BJ (cell line): ENCODE data around the gene PLSCR4. TPM values are rescaled to one million over a fixed set of nuclear protein-coding genes. Genes with fewer than 3 reads are reported as not detected.

Experiments used
- CTCF ChIA-PET: fragments of 350-600 bp; formaldehyde crosslinking; extraction: SDS; loops from one replicate; lab custom pipeline; 2021; ENCODE audit warnings: antibody characterized with exemption, inconsistent platforms; lab: Yijun Ruan, JAX
- POLR2A ChIA-PET: fragments of 300-600 bp; sonication (Branson Sonifier 250); formaldehyde crosslinking; extraction: SDS; loops from one replicate; lab custom pipeline; 2021; ENCODE audit warnings: antibody characterized with exemption; lab: Charles Lee
- DNase-seq: peaks from one replicate; pipeline ENCODE4 v3.0.0-alpha.2; 2011; ENCODE audit warnings: low read depth
- H3K27me3 ChIP-seq: 2 replicates; pipeline ENCODE4 v1.6.0; 2011; ENCODE audit warnings: low read length; ENCODE audit not compliant: control insufficient read depth, insufficient read depth
- H3K36me3 ChIP-seq: 2 replicates; pipeline ENCODE4 v1.5.1; 2011; ENCODE audit warnings: low read length; ENCODE audit not compliant: control insufficient read depth, insufficient read depth
- H3K4me3 ChIP-seq: 2 replicates; pipeline ENCODE4 v1.5.1; 2011; ENCODE audit warnings: low read depth, mild to moderate bottlenecking, control low read depth, low read length
- polyA plus RNA-seq: library from polyadenylated mRNA; depleted of rRNA; stranded (reverse); fragments of >200 nt; gene quantifications from 2 replicates; pipeline ENCODE4 v1.2.3, GENCODE V29; 2011
- TF ChIP-seq, protein P1 (sequence below): IDR thresholded peaks from 2 replicates; pipeline ENCODE4 v1.5.1; 2011; ENCODE audit warnings: low read depth, mild to moderate bottlenecking, control low read depth, inconsistent platforms, low read length, moderate library complexity; ENCODE audit not compliant: insufficient read depth

The PLSCR4 gene
- polyA plus RNA-seq, 1 experiment: 28.4 TPM

DNA sequence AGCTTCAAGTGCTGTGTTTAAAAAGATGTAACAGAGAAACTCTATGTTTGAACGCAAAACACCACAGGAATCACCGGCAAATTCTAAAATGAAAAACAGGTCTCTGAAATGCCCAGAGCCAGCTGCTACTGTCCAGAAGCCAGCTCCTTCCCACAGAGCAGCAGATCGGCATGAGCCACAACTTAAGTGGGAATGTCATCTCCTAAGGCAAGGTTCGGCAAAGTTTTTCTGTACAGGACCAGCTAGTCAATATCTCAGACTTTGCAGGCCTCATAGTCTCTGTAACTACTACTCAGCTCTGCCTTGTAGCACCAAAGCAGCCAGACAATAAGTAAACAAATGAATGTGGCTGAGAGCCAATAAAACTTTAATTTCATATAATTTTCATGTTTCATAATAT is 94.8 kb downstream of the PLSCR4 start:
- Histone ChIP-seq H3K4me3 (no peak overlapping the region), H3K27me3 (no peaks in the 10 kb centered on the region), H3K36me3 (peaks cover 2% of the 10 kb centered on the region; the same call in 1 of the 2 replicates)
- POLR2A ChIA-PET: no interaction called here
- CTCF ChIA-PET: interaction anchor here (0.9 to 2.1 kb wide), 6 partner anchors 10 to 91 kb away, joined by 3 to 10 read pairs (median 6); no protein-coding TSS in a partner anchor
- no peak for DNase-seq
- TF ChIP-seq, protein P1, sequence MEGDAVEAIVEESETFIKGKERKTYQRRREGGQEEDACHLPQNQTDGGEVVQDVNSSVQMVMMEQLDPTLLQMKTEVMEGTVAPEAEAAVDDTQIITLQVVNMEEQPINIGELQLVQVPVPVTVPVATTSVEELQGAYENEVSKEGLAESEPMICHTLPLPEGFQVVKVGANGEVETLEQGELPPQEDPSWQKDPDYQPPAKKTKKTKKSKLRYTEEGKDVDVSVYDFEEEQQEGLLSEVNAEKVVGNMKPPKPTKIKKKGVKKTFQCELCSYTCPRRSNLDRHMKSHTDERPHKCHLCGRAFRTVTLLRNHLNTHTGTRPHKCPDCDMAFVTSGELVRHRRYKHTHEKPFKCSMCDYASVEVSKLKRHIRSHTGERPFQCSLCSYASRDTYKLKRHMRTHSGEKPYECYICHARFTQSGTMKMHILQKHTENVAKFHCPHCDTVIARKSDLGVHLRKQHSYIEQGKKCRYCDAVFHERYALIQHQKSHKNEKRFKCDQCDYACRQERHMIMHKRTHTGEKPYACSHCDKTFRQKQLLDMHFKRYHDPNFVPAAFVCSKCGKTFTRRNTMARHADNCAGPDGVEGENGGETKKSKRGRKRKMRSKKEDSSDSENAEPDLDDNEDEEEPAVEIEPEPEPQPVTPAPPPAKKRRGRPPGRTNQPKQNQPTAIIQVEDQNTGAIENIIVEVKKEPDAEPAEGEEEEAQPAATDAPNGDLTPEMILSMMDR: no peak

DNA sequence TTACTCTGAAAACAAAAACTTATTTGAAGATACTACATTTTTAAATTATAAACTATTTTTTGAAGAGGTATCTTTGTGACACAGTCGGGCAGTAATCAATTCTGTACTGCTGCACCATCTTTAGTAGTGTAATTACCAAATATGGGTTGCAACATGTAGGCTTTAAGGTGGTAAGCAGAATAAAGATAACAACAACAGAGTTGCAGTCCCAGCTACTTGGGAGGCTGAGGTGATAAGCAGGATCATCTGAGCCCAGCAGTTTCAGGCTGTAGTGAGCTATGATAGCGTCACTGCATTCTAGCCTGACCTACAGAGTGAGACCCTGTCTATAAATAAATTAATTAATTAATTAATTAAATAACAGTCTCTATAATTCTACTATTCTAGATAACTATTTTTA is 95.9 kb downstream of the PLSCR4 start:
- ChIA-PET POLR2A (no interaction called here), CTCF (interaction anchor here (0.9 to 2.1 kb wide), 2 partner anchors 9 to 35 kb away, joined by 3 to 9 read pairs; no protein-coding TSS in a partner anchor)
- no peak for DNase-seq
- no peak overlapping the region for H3K4me3 ChIP-seq
- peaks cover 3% of the 10 kb centered on the region; the same call in 1 of the 2 replicates for H3K36me3 ChIP-seq
- H3K27me3 ChIP-seq: no peaks in the 10 kb centered on the region
- TF ChIP-seq, protein P1: no peak

DNA sequence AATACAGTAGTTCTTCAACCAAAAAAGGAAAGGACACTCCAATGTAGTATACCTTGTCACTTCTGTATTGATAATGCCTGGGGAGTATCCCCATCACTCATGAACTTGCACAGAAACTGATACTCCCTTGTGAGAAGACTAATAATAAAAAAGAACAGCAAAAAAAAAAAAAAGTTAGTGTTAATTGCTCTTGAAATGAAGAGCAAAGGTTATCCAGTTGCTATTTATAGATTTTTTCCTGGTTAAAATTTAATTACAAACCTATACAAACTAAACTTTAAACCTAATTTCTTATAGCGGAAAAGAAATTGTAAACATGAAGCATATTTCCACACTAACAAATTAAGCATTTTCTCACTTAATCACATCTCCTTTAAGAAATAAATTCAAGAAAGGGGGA is 96.6 kb downstream of the PLSCR4 start:
- TF ChIP-seq, protein P1: no peak
- Histone ChIP-seq H3K27me3 (no peaks in the 10 kb centered on the region), H3K36me3 (peaks cover 3% of the 10 kb centered on the region; the same call in 1 of the 2 replicates), H3K4me3 (no peak overlapping the region)
- DNase-seq: no peak
- CTCF ChIA-PET: no interaction called here
- POLR2A ChIA-PET: no interaction called here

- ChIA-PET POLR2A (no interaction called here), CTCF (interaction anchor here (1.1 kb wide), 1 partner anchor 35 kb away, joined by 3 read pairs; no protein-coding TSS in a partner anchor)
- Histone ChIP-seq H3K36me3 (peaks cover 3% of the 10 kb centered on the region; the same call in 1 of the 2 replicates), H3K27me3 (no peaks in the 10 kb centered on the region), H3K4me3 (no peak overlapping the region)
- DNase-seq: no peak
- TF ChIP-seq, protein P1: no peak
Measured at GRCh38 chr3:146153429-146153828, 97.5 kb downstream of the PLSCR4 start.

GRCh38 chr3:146152834-146153233 is 98.1 kb downstream of the PLSCR4 start:
- ChIA-PET CTCF (interaction anchor here (1.1 kb wide), 1 partner anchor 36 kb away, joined by 3 read pairs; no protein-coding TSS in a partner anchor), POLR2A (no interaction called here)
- Histone ChIP-seq H3K36me3 (peaks cover 3% of the 10 kb centered on the region; the same call in 1 of the 2 replicates), H3K27me3 (no peaks in the 10 kb centered on the region), H3K4me3 (no peak overlapping the region)
- TF ChIP-seq, protein P1: no peak
- no peak for DNase-seq
